Ishikawa (cell line): ENCODE data around the gene ALDH3A2.

ENCODE experiments used
- CEBPB ChIP-seq: IDR thresholded peaks from 2 replicates; pipeline ENCODE4 v1.6.1; 2012
- CREB1 ChIP-seq: IDR thresholded peaks from 2 replicates; pipeline ENCODE4 v1.6.1; 2012; ENCODE audit warnings: low read depth
- EGR1 ChIP-seq: IDR thresholded peaks from 2 replicates; pipeline ENCODE4 v1.6.1; 2012
- EP300 ChIP-seq: IDR thresholded peaks from 2 replicates; pipeline ENCODE4 v1.6.1; 2012; ENCODE audit warnings: borderline replicate concordance
- FOXM1 ChIP-seq: IDR thresholded peaks from 2 replicates; pipeline ENCODE4 v1.6.1; 2012; ENCODE audit warnings: low read depth, borderline replicate concordance
- NFIC ChIP-seq: IDR thresholded peaks from 2 replicates; pipeline ENCODE4 v1.6.1; 2012
- RAD21 ChIP-seq: IDR thresholded peaks from 2 replicates; pipeline ENCODE4 v1.6.1; 2012; ENCODE audit warnings: low read depth
- TAF1 ChIP-seq: IDR thresholded peaks from 2 replicates; pipeline ENCODE4 v1.6.1; 2012; ENCODE audit warnings: low read depth, mild to moderate bottlenecking
- TCF12 ChIP-seq: IDR thresholded peaks from 2 replicates; pipeline ENCODE4 v1.6.1; 2012; ENCODE audit warnings: low read depth
- TEAD4 ChIP-seq: IDR thresholded peaks from 2 replicates; pipeline ENCODE4 v1.6.1; 2012
- YY1 ChIP-seq: IDR thresholded peaks from 2 replicates; pipeline ENCODE4 v1.6.1; 2012; ENCODE audit warnings: low read depth
- ZBTB7A ChIP-seq: IDR thresholded peaks from 2 replicates; pipeline ENCODE4 v1.6.1; 2012; ENCODE audit warnings: low read depth
- TF ChIP-seq, protein P1 (sequence below): IDR thresholded peaks from 2 replicates; pipeline ENCODE4 v1.6.1; 2012
- TF ChIP-seq, protein P2 (sequence below): IDR thresholded peaks from 2 replicates; pipeline ENCODE4 v1.6.1; 2012
- TF ChIP-seq, protein P3 (sequence below): IDR thresholded peaks from 2 replicates; pipeline ENCODE4 v1.6.1; 2012; ENCODE audit warnings: low read depth, mild to moderate bottlenecking

The ALDH3A2 gene

DNA sequence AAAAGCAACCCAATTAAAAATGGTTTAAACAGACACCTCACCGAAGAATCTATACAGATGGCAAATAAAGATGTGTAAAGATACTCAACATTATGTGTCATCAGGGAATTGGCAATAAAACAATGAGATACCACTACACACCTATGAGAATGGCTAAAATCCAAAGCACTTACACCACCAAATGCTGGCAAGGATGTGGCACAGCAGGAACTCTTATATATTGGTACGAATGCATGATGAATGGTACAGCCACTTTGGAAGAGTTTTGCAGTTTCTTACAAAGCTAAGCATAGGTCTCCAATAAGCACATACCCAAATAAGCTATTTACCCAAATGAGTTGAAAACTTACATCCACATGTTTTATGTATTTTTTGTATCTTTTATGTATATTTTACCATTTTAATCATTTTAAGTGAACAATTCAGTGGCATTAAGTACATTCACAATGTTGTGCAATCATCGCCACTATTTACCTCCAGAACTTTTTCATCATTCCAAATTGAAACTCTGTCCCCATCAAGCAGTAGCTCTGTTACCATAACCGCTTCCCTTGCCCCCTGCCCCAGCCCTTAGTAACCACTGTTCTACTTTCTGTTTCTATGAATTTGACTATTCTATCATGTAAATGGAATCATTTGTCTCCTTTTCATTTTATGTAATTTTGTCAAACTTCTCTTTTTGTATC lies 6.7 kb upstream of the ALDH3A2 start:
- TF ChIP-seq RAD21 (no peak), FOXM1 (no peak), NFIC (peak; percentile 72; the same call in 1 of the 2 replicates), TEAD4 (0 out of 2 replicates have a peak, but pooled peaks have one; percentile 12), CEBPB (peak; percentile 83), ZBTB7A (no peak)

DNA sequence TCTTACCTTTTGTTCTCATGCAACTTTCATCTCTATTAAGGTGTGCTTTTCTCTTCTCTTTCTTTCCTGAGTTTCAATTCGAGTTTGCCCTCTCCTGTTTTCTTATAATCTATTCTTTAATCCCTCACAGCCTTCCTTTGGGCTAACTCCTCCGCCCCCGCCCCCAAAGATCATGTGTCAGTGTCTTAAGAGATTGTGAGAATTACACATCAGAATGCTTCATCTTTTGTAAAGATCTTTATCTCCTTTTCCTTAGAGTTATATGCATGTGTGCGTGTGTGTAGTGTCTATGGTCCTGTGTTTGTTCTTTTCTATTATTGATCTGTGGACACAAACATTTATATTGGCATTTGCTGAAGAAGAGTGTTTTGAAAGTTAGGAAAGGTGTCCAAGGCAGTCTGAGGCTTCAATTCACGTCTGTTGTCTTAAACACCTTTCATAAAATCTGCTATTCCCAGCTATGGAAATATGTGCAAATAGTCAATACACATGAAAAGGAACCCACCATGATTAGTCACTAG lies 6.1 kb upstream of the ALDH3A2 start:
- TF ChIP-seq TCF12 = no peak
- TF ChIP-seq, protein P1, sequence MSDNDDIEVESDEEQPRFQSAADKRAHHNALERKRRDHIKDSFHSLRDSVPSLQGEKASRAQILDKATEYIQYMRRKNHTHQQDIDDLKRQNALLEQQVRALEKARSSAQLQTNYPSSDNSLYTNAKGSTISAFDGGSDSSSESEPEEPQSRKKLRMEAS = no peak
- no peak for TF ChIP-seq YY1
- TF ChIP-seq RAD21 = no peak
- no peak for TF ChIP-seq ZBTB7A
- TF ChIP-seq EP300 = no peak
- TF ChIP-seq, protein P2, sequence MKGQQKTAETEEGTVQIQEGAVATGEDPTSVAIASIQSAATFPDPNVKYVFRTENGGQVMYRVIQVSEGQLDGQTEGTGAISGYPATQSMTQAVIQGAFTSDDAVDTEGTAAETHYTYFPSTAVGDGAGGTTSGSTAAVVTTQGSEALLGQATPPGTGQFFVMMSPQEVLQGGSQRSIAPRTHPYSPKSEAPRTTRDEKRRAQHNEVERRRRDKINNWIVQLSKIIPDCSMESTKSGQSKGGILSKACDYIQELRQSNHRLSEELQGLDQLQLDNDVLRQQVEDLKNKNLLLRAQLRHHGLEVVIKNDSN = no peak
- TF ChIP-seq EGR1 = no peak
- no peak for TF ChIP-seq CREB1

DNA sequence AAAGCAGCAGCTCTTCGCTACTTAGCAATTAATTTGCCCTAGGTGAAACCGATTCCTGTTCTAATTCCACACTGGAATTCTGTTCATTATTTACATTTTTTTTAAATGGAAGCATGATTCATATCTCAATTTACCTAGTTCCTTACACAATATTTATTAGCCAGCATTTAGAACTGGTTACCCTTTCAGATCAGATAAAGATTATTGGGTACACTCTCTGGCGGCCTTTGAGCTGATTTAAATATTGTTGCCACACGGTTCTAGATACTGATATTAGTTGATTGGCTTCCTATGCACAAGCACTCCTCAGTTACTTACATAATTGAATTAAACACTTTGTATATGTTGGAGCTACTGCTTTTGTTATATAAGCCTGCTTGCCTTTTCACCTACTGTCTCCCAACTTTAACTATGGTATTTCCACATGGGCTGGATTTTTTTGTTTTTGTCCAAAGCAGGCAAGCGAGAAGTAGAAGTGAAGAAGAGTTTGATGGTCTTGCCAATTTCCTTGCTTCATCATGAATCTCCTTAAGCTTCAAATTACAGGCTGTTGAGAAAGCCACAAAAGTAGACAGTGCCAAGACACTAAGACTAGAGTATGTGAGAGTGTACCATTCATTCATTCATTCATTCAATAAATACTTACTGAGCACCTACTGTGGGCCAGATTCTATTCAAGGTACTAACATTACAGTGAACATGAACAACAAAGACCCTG lies 3.9 kb upstream of the ALDH3A2 start:
- no peak for TF ChIP-seq YY1
- TF ChIP-seq CREB1 = no peak
- TF ChIP-seq, protein P2 = no peak
- no peak for TF ChIP-seq TEAD4

DNA sequence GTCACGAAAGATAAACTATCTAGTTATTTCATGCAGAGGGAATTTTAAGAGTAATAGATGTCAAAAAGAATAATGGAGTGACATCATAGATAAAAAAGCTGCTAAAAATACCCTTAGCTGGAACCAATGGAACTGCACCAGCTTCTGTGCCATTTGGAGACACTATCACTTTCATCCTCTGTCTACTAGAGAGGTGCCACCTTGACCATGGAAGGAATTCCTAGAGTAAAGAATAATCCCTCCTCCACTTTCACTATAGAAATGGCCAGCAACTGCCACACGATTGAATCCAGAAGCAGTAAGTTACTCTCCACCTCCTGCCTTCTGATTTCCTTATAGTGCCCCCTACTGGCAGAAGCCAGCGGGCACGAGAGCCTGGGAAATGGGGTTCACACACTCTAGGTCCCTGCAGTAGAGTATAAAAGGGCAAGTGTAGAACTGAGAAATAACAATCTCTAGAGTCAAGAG lies 2.8 kb upstream of the ALDH3A2 start:
- TF ChIP-seq RAD21 = peak; percentile 68
- no peak for TF ChIP-seq FOXM1
- TF ChIP-seq CEBPB = no peak

DNA sequence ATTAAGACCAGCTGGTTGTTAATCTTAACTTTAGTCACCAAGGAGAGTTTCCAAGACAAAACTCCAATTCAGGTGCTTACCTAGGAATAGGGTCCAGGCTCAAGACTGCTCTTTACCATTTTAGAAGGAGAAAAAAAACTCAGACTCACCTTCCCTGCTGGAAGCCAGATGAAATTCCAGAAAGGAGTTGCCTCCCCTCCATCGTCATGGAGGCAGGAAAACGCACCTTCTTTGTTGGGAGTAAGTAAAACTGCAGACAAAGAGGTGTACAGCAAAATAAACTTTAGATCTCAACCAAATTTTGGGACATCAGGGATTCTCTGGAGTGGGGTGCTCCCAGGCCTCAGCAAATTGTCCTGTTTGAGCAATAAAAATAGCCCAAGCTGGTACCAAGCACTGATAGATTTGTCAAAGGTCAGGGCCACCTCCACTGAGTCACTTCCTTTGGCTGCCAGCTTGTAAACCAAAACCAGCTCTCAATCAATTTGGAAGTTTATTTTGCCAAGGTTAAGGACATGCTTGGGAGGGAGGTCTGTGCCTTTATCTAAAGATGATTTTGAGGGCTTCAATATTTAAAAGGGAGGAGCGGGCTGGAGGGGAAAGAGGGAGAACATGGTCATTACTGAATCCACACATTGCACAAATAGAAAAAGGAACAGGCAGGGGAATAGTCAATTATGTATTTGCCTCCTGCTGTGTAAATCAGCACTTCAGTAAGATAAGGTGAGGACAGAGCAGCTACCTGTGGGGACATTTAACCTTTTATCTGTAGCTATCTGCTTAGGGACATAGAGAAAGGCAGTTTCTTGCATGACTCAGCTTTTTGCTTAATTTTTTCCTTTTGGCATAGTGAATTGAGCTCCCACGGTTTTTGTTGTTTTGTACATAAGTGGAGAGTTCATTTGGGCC lies 1.5 kb upstream of the ALDH3A2 start:
- TF ChIP-seq RAD21 = 0 out of 2 replicates have a peak, but pooled peaks have one; percentile 1
- peak; percentile 58 for TF ChIP-seq EP300
- TF ChIP-seq, protein P1 = peak; percentile 17
- peak; percentile 60 for TF ChIP-seq NFIC
- TF ChIP-seq CEBPB = no peak
- no peak for TF ChIP-seq EGR1
- peak; percentile 74 for TF ChIP-seq TCF12
- 0 out of 2 replicates have a peak, but pooled peaks have one; percentile 32 for TF ChIP-seq ZBTB7A
- no peak for TF ChIP-seq CREB1
- TF ChIP-seq FOXM1 = peak; percentile 37; the same call in 1 of the 2 replicates
- TF ChIP-seq, protein P2 = no peak
- TF ChIP-seq TAF1 = no peak
- TF ChIP-seq, protein P3, sequence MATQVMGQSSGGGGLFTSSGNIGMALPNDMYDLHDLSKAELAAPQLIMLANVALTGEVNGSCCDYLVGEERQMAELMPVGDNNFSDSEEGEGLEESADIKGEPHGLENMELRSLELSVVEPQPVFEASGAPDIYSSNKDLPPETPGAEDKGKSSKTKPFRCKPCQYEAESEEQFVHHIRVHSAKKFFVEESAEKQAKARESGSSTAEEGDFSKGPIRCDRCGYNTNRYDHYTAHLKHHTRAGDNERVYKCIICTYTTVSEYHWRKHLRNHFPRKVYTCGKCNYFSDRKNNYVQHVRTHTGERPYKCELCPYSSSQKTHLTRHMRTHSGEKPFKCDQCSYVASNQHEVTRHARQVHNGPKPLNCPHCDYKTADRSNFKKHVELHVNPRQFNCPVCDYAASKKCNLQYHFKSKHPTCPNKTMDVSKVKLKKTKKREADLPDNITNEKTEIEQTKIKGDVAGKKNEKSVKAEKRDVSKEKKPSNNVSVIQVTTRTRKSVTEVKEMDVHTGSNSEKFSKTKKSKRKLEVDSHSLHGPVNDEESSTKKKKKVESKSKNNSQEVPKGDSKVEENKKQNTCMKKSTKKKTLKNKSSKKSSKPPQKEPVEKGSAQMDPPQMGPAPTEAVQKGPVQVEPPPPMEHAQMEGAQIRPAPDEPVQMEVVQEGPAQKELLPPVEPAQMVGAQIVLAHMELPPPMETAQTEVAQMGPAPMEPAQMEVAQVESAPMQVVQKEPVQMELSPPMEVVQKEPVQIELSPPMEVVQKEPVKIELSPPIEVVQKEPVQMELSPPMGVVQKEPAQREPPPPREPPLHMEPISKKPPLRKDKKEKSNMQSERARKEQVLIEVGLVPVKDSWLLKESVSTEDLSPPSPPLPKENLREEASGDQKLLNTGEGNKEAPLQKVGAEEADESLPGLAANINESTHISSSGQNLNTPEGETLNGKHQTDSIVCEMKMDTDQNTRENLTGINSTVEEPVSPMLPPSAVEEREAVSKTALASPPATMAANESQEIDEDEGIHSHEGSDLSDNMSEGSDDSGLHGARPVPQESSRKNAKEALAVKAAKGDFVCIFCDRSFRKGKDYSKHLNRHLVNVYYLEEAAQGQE = no peak
- no peak for TF ChIP-seq TEAD4
- TF ChIP-seq YY1 = 0 out of 2 replicates have a peak, but pooled peaks have one; percentile 15

DNA sequence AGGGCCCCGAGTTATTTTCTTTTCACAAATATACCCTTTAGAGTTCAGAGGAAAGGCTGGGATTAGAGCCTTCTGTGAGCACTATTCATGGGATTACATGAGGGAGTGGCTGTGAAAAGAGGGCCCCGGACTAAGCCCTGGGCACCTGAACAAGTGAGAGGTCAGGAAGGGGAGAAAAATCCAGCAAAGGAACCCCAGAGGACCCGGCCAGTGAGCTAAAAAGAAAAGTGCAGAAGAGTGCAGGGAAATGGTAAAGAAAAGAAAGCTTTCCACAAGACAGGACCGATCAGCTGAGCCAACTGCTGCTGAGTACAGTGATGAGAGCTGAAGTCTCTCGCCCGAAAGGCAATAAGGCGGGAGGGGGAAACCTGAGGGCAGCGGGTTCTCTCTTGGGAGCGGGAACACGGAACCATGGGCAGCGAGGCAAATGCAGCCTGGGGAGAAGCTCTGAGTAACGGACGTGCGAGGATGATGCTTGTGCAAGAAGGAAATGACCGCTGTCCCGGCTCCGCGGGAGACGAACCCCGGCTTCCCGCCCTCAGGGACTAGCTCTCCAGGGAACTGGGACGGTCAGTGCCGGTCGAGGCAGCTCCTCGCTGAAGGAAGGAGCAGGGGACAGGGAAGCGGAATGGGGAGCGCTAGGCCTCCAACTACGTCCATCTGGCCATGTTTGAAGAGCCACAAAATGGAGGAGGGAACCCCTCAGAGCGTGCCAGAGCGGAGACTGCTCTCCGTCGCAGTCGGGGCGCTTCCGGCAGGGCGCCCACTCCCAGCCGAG lies 665 bp upstream of the ALDH3A2 start:
- TF ChIP-seq YY1 (peak; percentile 83), TAF1 (no peak), CREB1 (no peak), TEAD4 (no peak), RAD21 (no peak), FOXM1 (peak; percentile 7; the same call in 1 of the 2 replicates), EP300 (no peak), TCF12 (no peak), EGR1 (no peak), CEBPB (0 out of 2 replicates have a peak, but pooled peaks have one; percentile 19), NFIC (no peak), ZBTB7A (no peak)
- TF ChIP-seq, protein P1 = peak; percentile 50
- TF ChIP-seq, protein P2 = no peak
- TF ChIP-seq, protein P3 = no peak
